Vagina (tissue), 2 donors: ENCODE data around the gene SLC38A4.

Experiments
- POLR2A ChIP-seq, 2 donors: fragments of 450-650 bp; IDR thresholded peaks; one replicate each; pipeline ENCODE4 v1.6.1; 2017; ENCODE audit warnings: antibody characterized with exemption in 2 of 2, mild to moderate bottlenecking in 2 of 2, moderate library complexity in 2 of 2
- POLR2AphosphoS5 ChIP-seq, 2 donors: sonication (generic); formaldehyde crosslinking; IDR thresholded peaks; one replicate each; pipeline ENCODE4 v1.9.0; 2017; ENCODE audit warnings: antibody characterized with exemption in 2 of 2, mild to moderate bottlenecking in 2 of 2, low read depth in 1 of 2; ENCODE audit not compliant: insufficient read depth in 1 of 2
- TF ChIP-seq, protein P1 (sequence below), 3 experiments: fragments of 450-650 bp in 2 of 3; fragments of 200-600 bp in 1 of 3; sonication (generic) in 1 of 3; IDR thresholded peaks; one replicate each; pipeline ENCODE4 v1.5.1; 2017 to 2019; ENCODE audit warnings: antibody characterized with exemption in 3 of 3, mild to moderate bottlenecking in 2 of 3, moderate library complexity in 2 of 3

DNA sequence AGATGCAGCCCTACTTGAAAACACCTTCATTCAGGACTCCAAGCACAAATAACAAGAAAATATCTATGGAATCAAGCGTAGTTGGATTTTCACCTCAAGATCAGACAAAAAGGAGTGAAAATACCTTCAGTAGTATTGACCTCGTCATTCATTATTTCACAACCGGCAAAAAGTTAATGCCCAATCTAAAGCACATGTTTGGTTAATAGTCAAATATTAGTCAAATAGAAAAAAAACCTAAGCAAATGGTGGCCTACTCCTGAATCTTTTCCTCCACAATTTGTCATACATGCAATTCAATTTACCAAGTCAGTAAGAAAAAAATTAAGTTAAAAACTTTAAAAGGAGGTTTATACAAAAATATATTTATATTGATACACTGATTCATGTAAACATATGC lies 50.0 kb downstream of the SLC38A4 start:
- TF ChIP-seq, protein P1, sequence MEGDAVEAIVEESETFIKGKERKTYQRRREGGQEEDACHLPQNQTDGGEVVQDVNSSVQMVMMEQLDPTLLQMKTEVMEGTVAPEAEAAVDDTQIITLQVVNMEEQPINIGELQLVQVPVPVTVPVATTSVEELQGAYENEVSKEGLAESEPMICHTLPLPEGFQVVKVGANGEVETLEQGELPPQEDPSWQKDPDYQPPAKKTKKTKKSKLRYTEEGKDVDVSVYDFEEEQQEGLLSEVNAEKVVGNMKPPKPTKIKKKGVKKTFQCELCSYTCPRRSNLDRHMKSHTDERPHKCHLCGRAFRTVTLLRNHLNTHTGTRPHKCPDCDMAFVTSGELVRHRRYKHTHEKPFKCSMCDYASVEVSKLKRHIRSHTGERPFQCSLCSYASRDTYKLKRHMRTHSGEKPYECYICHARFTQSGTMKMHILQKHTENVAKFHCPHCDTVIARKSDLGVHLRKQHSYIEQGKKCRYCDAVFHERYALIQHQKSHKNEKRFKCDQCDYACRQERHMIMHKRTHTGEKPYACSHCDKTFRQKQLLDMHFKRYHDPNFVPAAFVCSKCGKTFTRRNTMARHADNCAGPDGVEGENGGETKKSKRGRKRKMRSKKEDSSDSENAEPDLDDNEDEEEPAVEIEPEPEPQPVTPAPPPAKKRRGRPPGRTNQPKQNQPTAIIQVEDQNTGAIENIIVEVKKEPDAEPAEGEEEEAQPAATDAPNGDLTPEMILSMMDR (IDR thresholded peaks at IDR 0.05) = no peak
- no peak for TF ChIP-seq POLR2AphosphoS5 (IDR thresholded peaks at IDR 0.05; ENCODE audit: insufficient read depth in 1 of 2, low read depth in 1 of 2)
- TF ChIP-seq POLR2A (IDR thresholded peaks at IDR 0.05) = no peak
